Measurements from ENCODE around the gene SLC24A3. TPM values are rescaled to one million over a fixed set of nuclear protein-coding genes. Genes with fewer than 3 reads are reported as not detected.

Gene SLC24A3
- total RNA-seq: 0.32 TPM in 1 of 2 replicates, not detected in the other

GRCh38 chr20:19212469-19212815, at the start of gene SLC24A3:
SLC24A3 (plus strand) TSS chr20:19212642.

GRCh38 chr20:19758133-19758500, 545.7 kb downstream of the SLC24A3 start, which contains the start of gene RIN2:
RIN2 (plus strand) TSS chr20:19758258; CDS start chr20:19889602, 131,344 bp downstream.

